Keratinocyte (primary cell): ENCODE results near the gene PPP1R36. TPM values are rescaled to one million over a fixed set of nuclear protein-coding genes. Genes with fewer than 3 reads are reported as not detected.

Experiments used
- DNase-seq: peaks from one replicate; pipeline ENCODE4 v3.0.0-alpha.2; 2011; ENCODE audit warnings: low read depth, missing footprints, low spot score
- FAIRE-seq: peaks from 2 replicates; lab custom pipeline; 2011; peaks lifted over from hg19 to GRCh38; lab: Jason Lieb, UNC
- H2AFZ ChIP-seq: 2 replicates; pipeline ENCODE4 v1.6.0; 2012; ENCODE audit warnings: low read length, control low read depth, inconsistent platforms; ENCODE audit not compliant: control insufficient read depth
- H3K27ac ChIP-seq: 2 replicates; pipeline ENCODE4 v1.5.1; 2011; ENCODE audit warnings: low read length; ENCODE audit not compliant: control insufficient read depth, insufficient read depth
- H3K27me3 ChIP-seq: 3 replicates; pipeline ENCODE4 v1.6.0; 2011; ENCODE audit warnings: low read length; ENCODE audit not compliant: control insufficient read depth, insufficient read depth; ENCODE audit errors: extremely low read depth
- H3K36me3 ChIP-seq, 2 experiments: 2 replicates in 1 of 2; 3 replicates in 1 of 2; pipeline ENCODE4 v1.5.1; 2011; ENCODE audit warnings: low read length in 2 of 2, mild to moderate bottlenecking in 1 of 2; ENCODE audit not compliant: control insufficient read depth in 2 of 2, insufficient read depth in 2 of 2; ENCODE audit errors: extremely low read depth in 1 of 2
- H3K4me1 ChIP-seq: 3 replicates; pipeline ENCODE4 v1.5.1; 2011; ENCODE audit warnings: low read length; ENCODE audit not compliant: control insufficient read depth, insufficient read depth; ENCODE audit errors: extremely low read depth
- H3K4me2 ChIP-seq: 3 replicates; pipeline ENCODE4 v1.6.0; 2011; ENCODE audit warnings: low read depth, low read length; ENCODE audit not compliant: control insufficient read depth, insufficient read depth; ENCODE audit errors: extremely low read depth
- H3K4me3 ChIP-seq, 3 experiments: fragments of 200-600 bp in 1 of 3; sonication (generic) in 1 of 3; 2 replicates in 2 of 3; 3 replicates in 1 of 3; pipeline ENCODE4 v1.5.1; 2011 to 2016; ENCODE audit warnings: low read length in 3 of 3, mild to moderate bottlenecking in 3 of 3, control low read depth in 2 of 3, inconsistent platforms in 1 of 3, low read depth in 1 of 3, mixed read lengths in 1 of 3, mixed run types in 1 of 3, moderate library complexity in 1 of 3; ENCODE audit not compliant: control insufficient read depth in 2 of 3, insufficient read depth in 2 of 3; ENCODE audit errors: extremely low read depth in 1 of 3
- H3K79me2 ChIP-seq: 2 replicates; pipeline ENCODE4 v1.6.0; 2012; ENCODE audit warnings: low read length; ENCODE audit not compliant: control insufficient read depth, insufficient read depth
- H3K9ac ChIP-seq: 3 replicates; pipeline ENCODE4 v1.6.0; 2011; ENCODE audit warnings: low read length; ENCODE audit not compliant: control insufficient read depth, insufficient read depth; ENCODE audit errors: extremely low read depth
- H3K9me1 ChIP-seq: 3 replicates; pipeline ENCODE4 v1.6.0; 2011; ENCODE audit warnings: low read length; ENCODE audit not compliant: control insufficient read depth, insufficient read depth; ENCODE audit errors: extremely low read depth
- H3K9me3 ChIP-seq: 2 replicates; pipeline ENCODE4 v1.5.1; 2012; ENCODE audit warnings: low read depth, low read length; ENCODE audit not compliant: control insufficient read depth
- H4K20me1 ChIP-seq: 3 replicates; pipeline ENCODE4 v1.6.0; 2011; ENCODE audit warnings: low read length; ENCODE audit not compliant: control insufficient read depth, insufficient read depth; ENCODE audit errors: extremely low read depth
- CTCF ChIP-seq, 3 experiments: IDR thresholded peaks in 1 of 3; conservative IDR thresholded peaks in 1 of 3; optimal IDR thresholded peaks in 1 of 3; 2 replicates in 2 of 3; 3 replicates in 1 of 3; pipeline versions ENCODE3 to v1.5.1; 2011; ENCODE audit warnings: low read length in 3 of 3, mild to moderate bottlenecking in 3 of 3, moderate library complexity in 2 of 3, control low read depth in 1 of 3, inconsistent platforms in 1 of 3; ENCODE audit not compliant: insufficient read depth in 2 of 3; ENCODE audit errors: extremely low read depth in 1 of 3
- EZH2 ChIP-seq: IDR thresholded peaks from one replicate; pipeline ENCODE4 v1.6.1; 2012; ENCODE audit warnings: inconsistent platforms, mild to moderate bottlenecking, low read length, moderate library complexity
- dilution Hi-C: fragments of 300-500 bp; cut with MboI; formaldehyde crosslinking; loops from one replicate; pipeline ENCODE4 v1.7.0; 2020; ENCODE audit warnings: low sequenced_read_pairs; ENCODE audit not compliant: extremely low pct_ligation_motif_present
- polyA minus RNA-seq, 3 experiments: library from RNA; depleted of rRNA, polyadenylated mRNA; stranded (reverse); fragments of >200 nt; gene quantifications; 1 replicate in 1 of 3; 2 replicates in 1 of 3; 3 replicates in 1 of 3; pipeline ENCODE4 v1.2.3, GENCODE V29; 2011
- polyA plus RNA-seq, 5 experiments: library from polyadenylated mRNA; depleted of rRNA in 3 of 5; stranded (reverse) in 3 of 5; stranded (forward) in 1 of 5; unstranded in 1 of 5; fragments of >200 nt; gene quantifications; 1 replicate in 1 of 5; 2 replicates in 3 of 5; 3 replicates in 1 of 5; pipeline versions ENCODE4 v1.2.1 to v1.2.3, GENCODE V29; 2011 to 2012; ENCODE audit warnings: missing spikeins in 2 of 5, low read depth in 1 of 5, low replicate concordance in 1 of 5

Gene PPP1R36, protein sequence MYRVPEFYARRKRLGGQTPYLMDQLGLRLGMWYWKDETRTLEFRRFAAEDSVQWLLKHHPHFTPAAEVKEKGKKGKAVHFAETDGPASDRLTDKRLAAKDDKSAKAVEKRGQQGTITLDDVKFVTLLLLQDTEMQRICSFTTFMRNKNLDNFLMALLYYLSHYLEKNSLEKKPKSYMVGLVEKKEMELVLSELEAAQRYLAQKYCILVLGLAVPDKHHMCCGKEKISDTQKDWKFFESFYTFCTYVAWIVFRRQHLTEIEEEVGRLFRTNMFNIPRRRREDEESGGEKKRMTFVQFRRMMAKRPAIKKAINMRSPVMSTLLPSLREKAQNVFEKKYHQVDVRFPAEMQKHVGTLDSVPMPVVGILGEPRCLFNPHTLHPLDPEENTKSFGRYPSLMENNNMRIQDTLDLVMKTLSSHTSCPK
- polyA plus RNA-seq, result 0.45 to 0.92 TPM (median 0.81 TPM) in 3 replicates
- polyA plus RNA-seq (2011; ENCODE audit: low read depth), result not detected
- 0.53 and 0.61 TPM in 2 replicates for polyA plus RNA-seq (2011; cell fraction: cytosol; rRNA removed)
- polyA plus RNA-seq (2011; cell fraction: nucleus; rRNA removed), result 0.41 and 0.75 TPM in 2 replicates
- 0.56 and 0.66 TPM in 2 replicates for polyA plus RNA-seq (2012; ENCODE audit: low replicate concordance)
- polyA minus RNA-seq, result 0.99 TPM in 1 of 3 replicates, not detected in the others
- polyA minus RNA-seq (2011; cell fraction: cytosol; rRNA and poly(A)+ RNA removed), result not detected
- 0.53 TPM in 1 of 2 replicates, not detected in the other for polyA minus RNA-seq (2011; cell fraction: nucleus; rRNA and poly(A)+ RNA removed)

DNA sequence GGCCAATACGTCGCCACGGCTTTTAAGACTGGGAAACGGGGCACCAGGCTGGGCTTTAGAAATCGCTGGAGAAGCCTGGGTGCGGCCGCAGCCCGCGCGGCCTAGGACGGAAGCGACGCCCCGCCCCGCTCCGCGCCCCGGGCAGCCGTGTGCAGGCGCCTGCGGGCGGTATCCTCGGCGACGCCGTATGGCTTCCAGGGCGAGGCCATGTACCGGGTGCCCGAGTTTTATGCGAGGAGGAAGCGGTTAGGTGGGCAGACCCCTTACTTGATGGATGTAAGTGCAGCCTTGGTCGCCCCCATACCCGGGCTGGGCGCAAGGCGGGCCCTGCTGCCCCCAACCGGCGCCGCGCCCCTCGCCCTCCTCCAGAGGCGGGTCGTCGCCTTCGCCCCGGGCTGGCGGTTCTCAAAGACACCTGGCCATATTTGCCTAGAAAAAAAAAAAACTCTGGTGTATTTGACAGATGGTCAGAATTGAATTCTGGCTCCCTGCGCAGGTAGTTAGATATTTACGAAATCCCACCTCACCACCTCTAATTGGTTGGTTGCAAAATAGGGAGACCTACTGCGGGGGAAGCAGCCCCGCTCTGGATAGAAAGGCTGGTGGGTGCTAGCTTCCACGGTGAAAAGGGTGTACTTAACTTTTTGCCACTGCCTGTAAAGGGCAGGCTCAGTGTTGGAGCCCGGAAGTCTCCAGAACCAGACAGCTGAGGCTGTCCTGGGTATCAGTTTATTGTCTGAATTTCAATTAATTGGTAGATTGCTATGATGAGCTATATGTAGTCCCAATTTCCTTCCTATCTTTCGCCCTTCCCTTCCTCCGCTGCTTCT, at the start of gene PPP1R36:
Gene PPP1R36, plus strand, starts transcription at position 171 of the 830 bp plus-strand sequence. Its CDS starts 37 bp downstream, at position 208.
- FAIRE-seq (no peak), DNase-seq (no peak)
- H3K9me1 ChIP-seq, result no peaks in the 10 kb centered on the region
- peak within 1 kb of the TSS; percentile 25 for H3K27ac ChIP-seq
- no peaks in the 10 kb centered on the region for H4K20me1 ChIP-seq
- TF ChIP-seq EZH2 (no peak), CTCF (optimal IDR thresholded peaks at IDR 0.05 in 1 of 3, IDR thresholded peaks at IDR 0.05 in 1 of 3, conservative IDR thresholded peaks at IDR 0.05 in 1 of 3; ENCODE audit: extremely low read depth in 1 of 3, insufficient read depth in 2 of 3, low read length in 3 of 3) (no peak)
- dilution Hi-C loops, result no loop called here
- H3K9ac ChIP-seq, result peak within 1 kb of the TSS; percentile 50
- H3K4me1 ChIP-seq, result peaks cover 20% of the 10 kb centered on the region
- H3K9me3 ChIP-seq, result no peaks in the 10 kb centered on the region
- no peaks in the 10 kb centered on the region for H3K36me3 ChIP-seq
- peak within 1 kb of the TSS; percentile 90 for H2AFZ ChIP-seq
- no peaks in the 10 kb centered on the region for H3K27me3 ChIP-seq
- H3K79me2 ChIP-seq, result no peaks in the 10 kb centered on the region
- H3K4me3 ChIP-seq, result peak within 1 kb of the TSS; percentile 22 to 46 (median 44)
- peak within 1 kb of the TSS; percentile 79 for H3K4me2 ChIP-seq

- no peak overlapping the region for H3K4me2 ChIP-seq
Observed at GRCh38 chr14:64500088-64500487, 49.7 kb upstream of the PPP1R36 start.

More at GRCh38 chr14:64500088-64500487, 49.7 kb upstream of the PPP1R36 start:
- DNase-seq (no peak), FAIRE-seq (no peak)
- Histone ChIP-seq H3K27me3 (no peaks in the 10 kb centered on the region), H3K9me1 (no peaks in the 10 kb centered on the region), H3K9me3 (no peaks in the 10 kb centered on the region), H3K79me2 (peaks cover 18% of the 10 kb centered on the region), H3K4me1 (peaks cover 16% of the 10 kb centered on the region), H3K9ac (no peak overlapping the region), H3K27ac (no peak overlapping the region), H3K36me3 (peaks cover 4% of the 10 kb centered on the region in 2 experiments), H2AFZ (no peak overlapping the region), H4K20me1 (no peaks in the 10 kb centered on the region), H3K4me3 (no peak overlapping the region)
- TF ChIP-seq CTCF (optimal IDR thresholded peaks at IDR 0.05 in 1 of 3, IDR thresholded peaks at IDR 0.05 in 1 of 3, conservative IDR thresholded peaks at IDR 0.05 in 1 of 3; ENCODE audit: extremely low read depth in 1 of 3, insufficient read depth in 2 of 3, low read length in 3 of 3) (no peak), EZH2 (no peak)
- dilution Hi-C loops, result no loop called here
